HG03103 (cell line): Measurements from ENCODE around the gene RAB5IF.

Experiments used
- ATAC-seq: cut with Tn5 transposase; IDR thresholded peaks from one replicate; pipeline ENCODE4 v1.9.1; 2021; ENCODE audit warnings: low read depth; ENCODE audit not compliant: unreplicated experiment

The RAB5IF gene

DNA sequence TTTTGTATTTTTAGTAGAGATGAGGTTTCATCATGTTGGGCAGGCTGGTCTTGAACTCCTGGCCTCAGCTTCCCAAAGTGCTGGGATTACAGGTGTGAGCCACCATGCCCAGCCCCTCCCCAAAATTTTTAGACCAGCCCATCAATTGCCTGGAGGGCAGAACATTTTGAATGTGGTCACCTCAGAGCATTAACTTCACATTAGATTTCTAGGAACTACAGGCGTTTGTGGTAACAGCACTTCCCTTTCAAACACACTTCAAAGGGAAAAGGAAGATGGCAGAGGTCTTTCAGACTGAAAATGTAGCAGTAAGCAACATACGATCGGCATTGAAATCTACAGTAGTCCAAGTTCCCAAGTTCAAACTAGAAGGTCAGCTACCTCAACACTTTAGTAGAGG lies 52.7 kb downstream of the RAB5IF start:
- no peak for ATAC-seq
